ENCODE data around the gene RDM1. TPM values are rescaled to one million over a fixed set of nuclear protein-coding genes. Genes with fewer than 3 reads are reported as not detected.
A peak's percentile ranks its signal among the peaks of the same experiment; 100 is the strongest.

Gene RDM1
- total and polyA plus RNA-seq, 8 donors: 0.31 TPM; not detected in 7

DNA sequence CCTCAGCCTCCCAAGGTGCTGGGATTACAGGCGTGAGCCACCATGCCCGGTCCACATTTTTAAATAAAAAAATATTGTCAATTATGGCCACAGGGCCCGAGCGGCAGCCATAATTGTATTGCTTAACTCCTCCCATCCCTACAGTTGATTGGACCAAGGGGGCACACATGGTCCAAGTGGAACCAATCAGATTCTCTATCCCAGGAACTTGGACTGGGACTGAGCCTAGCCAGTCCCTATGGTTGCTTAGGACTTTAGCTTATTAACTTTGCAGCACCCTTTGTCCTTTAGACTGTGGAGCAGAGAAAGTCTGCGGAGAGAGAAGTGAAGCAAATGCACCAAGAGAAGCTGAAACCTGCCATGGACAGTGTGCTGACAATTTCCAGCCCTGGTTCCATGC lies 5.5 kb upstream of the RDM1 start:
- ATAC-seq: no peak
- 77 to 88% methylated on average over 5 of the region's 5 CpGs for WGBS, 2 donors
- no peak overlapping the region for H3K4me3 ChIP-seq

GRCh38 chr17:35934760-35935159 lies 4.2 kb upstream of the RDM1 start:
- peak in 3 of 4 donors; percentile 12 to 48 (median 41) for ATAC-seq
- H3K36me3 ChIP-seq: no peaks in the 10 kb centered on the region
- no peak for DNase-seq
- no peak overlapping the region for H3K27ac ChIP-seq
- H3K27me3 ChIP-seq: no peaks in the 10 kb centered on the region
- FAIRE-seq: no peak
- H3K9me3 ChIP-seq: no peaks in the 10 kb centered on the region
- H3K4me3 ChIP-seq: no peak overlapping the region
- WGBS, 2 donors: 66% methylated on average over 10 of the region's 10 CpGs
- intact Hi-C loops (cut with DNase I): no loop called here
- TF ChIP-seq, protein P1, sequence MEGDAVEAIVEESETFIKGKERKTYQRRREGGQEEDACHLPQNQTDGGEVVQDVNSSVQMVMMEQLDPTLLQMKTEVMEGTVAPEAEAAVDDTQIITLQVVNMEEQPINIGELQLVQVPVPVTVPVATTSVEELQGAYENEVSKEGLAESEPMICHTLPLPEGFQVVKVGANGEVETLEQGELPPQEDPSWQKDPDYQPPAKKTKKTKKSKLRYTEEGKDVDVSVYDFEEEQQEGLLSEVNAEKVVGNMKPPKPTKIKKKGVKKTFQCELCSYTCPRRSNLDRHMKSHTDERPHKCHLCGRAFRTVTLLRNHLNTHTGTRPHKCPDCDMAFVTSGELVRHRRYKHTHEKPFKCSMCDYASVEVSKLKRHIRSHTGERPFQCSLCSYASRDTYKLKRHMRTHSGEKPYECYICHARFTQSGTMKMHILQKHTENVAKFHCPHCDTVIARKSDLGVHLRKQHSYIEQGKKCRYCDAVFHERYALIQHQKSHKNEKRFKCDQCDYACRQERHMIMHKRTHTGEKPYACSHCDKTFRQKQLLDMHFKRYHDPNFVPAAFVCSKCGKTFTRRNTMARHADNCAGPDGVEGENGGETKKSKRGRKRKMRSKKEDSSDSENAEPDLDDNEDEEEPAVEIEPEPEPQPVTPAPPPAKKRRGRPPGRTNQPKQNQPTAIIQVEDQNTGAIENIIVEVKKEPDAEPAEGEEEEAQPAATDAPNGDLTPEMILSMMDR (IDR thresholded peaks at IDR 0.05): no peak
- H3K4me1 ChIP-seq: peaks cover 0 to 4% (median 0%) of the 10 kb centered on the region in 3 donors

More for the DNA sequence above, 5.5 kb upstream of the RDM1 start:
- H3K9me3 ChIP-seq: no peaks in the 10 kb centered on the region
- H3K4me1 ChIP-seq: no peaks in the 10 kb centered on the region
- H3K36me3 ChIP-seq: no peaks in the 10 kb centered on the region
- TF ChIP-seq, protein P1 (IDR thresholded peaks at IDR 0.05): no peak
- intact Hi-C loops (cut with DNase I): no loop called here
- H3K27me3 ChIP-seq: no peaks in the 10 kb centered on the region
- no peak for DNase-seq
- H3K27ac ChIP-seq: no peak overlapping the region
- FAIRE-seq: no peak

DNA sequence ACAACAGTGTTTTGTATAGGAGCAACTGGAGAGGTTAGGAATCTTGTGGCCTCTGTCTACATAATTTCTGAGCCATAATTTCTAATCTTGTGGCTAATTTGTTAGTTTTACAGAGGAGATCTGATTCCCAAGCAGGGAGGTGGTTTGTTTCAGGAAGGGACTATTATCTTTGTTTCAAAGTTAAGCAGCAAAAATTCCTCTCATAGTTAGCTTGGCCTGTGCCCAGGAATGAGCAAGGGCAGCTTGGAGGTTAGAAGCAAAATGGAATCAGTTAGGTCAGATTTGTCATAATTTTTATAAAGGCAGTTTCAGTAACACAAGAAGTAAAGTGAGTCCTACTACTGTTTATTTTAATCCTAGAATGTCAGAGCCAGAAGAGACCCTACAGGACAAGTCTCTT lies 2.0 kb upstream of the RDM1 start:
- DNase-seq (no peak), ATAC-seq (no peak), FAIRE-seq (no peak)
- peaks cover 0 to 4% (median 0%) of the 10 kb centered on the region in 3 donors for H3K4me1 ChIP-seq
- intact Hi-C loops (cut with DNase I): no loop called here
- TF ChIP-seq, protein P1 (IDR thresholded peaks at IDR 0.05): no peak
- no peaks in the 10 kb centered on the region for H3K27me3 ChIP-seq
- H3K36me3 ChIP-seq: no peaks in the 10 kb centered on the region
- no peaks in the 10 kb centered on the region for H3K9me3 ChIP-seq
- H3K27ac ChIP-seq: no peak overlapping the region
- no peak overlapping the region for H3K4me3 ChIP-seq

DNA sequence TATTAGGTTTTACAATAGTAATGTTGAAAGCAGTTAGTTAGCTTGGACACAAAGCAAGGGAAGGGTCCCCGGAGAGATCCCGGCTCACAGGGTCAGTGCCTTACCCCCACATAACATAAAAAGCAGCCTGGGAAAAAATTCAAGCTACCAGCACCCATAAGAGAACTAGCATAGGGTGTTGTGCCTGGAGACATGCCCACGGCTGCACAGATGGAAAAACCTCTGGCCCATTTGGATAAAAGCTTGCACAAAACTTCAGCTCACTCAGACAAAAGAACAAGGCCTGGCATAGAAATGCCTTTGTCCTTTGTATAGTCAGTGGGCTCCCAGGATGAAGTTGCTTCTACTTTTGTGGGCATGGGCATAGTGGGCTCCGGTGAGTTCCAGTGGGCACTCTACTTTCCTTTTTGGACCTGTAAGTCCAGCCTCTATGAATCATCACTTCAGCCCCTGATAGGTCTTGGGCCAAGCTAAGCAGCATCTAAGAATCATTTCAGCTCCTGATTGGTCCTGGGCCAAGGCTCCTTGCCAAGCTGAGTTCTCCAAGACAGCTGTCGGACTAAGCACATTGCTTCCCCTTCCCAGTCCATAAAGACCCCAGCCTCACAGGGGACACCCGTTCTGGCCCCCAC lies 1.3 kb upstream of the RDM1 start:
- no peak for DNase-seq

GRCh38 chr17:35927714-35928113 lies 2.9 kb downstream of the RDM1 start:
- Histone ChIP-seq H3K4me3 (no peak overlapping the region), H3K36me3 (no peaks in the 10 kb centered on the region), H3K4me1 (peaks cover 0 to 4% (median 0%) of the 10 kb centered on the region in 3 donors), H3K27me3 (no peaks in the 10 kb centered on the region), H3K27ac (no peak overlapping the region), H3K9me3 (no peaks in the 10 kb centered on the region)
- no peak for ATAC-seq
- TF ChIP-seq, protein P1 (IDR thresholded peaks at IDR 0.05): no peak
- no peak for DNase-seq
- intact Hi-C loops (cut with DNase I): no loop called here
- no peak for FAIRE-seq

More for the DNA sequence above, 1.3 kb upstream of the RDM1 start:
- ATAC-seq (no peak), FAIRE-seq (no peak)
- H3K27me3 ChIP-seq: no peaks in the 10 kb centered on the region
- intact Hi-C loops (cut with DNase I): no loop called here
- 62 to 68% methylated on average over 6 of the region's 6 CpGs for WGBS, 2 donors
- H3K9me3 ChIP-seq: no peaks in the 10 kb centered on the region
- no peak overlapping the region for H3K27ac ChIP-seq
- TF ChIP-seq, protein P1 (IDR thresholded peaks at IDR 0.05): no peak
- peaks cover 0 to 4% (median 0%) of the 10 kb centered on the region in 3 donors for H3K4me1 ChIP-seq
- no peak overlapping the region for H3K4me3 ChIP-seq
- no peaks in the 10 kb centered on the region for H3K36me3 ChIP-seq

Data from pancreas (tissue), 10 donors.